KMS-11 (cell line): ENCODE data around the gene DNAH17.

Source experiments
- H2AFZ ChIP-seq: fragments of 200-600 bp; sonication (generic); 2 replicates; pipeline ENCODE4 v1.6.1; 2016; ENCODE audit warnings: antibody characterized with exemption, mixed run types, low read depth
- H3K27ac ChIP-seq: fragments of 200-600 bp; sonication (generic); 2 replicates; pipeline ENCODE4 v1.6.1; 2016; ENCODE audit warnings: mild to moderate bottlenecking, mixed run types
- H3K27me3 ChIP-seq: fragments of 200-600 bp; sonication (generic); 2 replicates; pipeline ENCODE4 v1.6.1; 2017; ENCODE audit warnings: mild to moderate bottlenecking, low read depth, mixed run types, moderate library complexity; ENCODE audit not compliant: insufficient read depth
- H3K36me3 ChIP-seq: fragments of 200-600 bp; sonication (generic); 2 replicates; pipeline ENCODE4 v1.6.1; 2017; ENCODE audit warnings: mild to moderate bottlenecking, mixed run types; ENCODE audit not compliant: insufficient read depth
- H3K4me1 ChIP-seq: fragments of 200-600 bp; sonication (generic); 2 replicates; pipeline ENCODE4 v1.6.1; 2016; ENCODE audit warnings: mild to moderate bottlenecking, low read depth, mixed run types; ENCODE audit not compliant: poor library complexity, severe bottlenecking
- H3K4me2 ChIP-seq: fragments of 200-600 bp; sonication (generic); 2 replicates; pipeline ENCODE4 v1.7.0; 2016; ENCODE audit warnings: mild to moderate bottlenecking, mixed run types
- H3K4me3 ChIP-seq: fragments of 200-600 bp; sonication (generic); IDR thresholded peaks from 2 replicates; pipeline ENCODE4 v1.6.1; 2017; ENCODE audit warnings: low read depth, low read length, mixed read lengths; ENCODE audit not compliant: insufficient read depth
- H3K79me2 ChIP-seq: fragments of 200-600 bp; sonication (generic); 2 replicates; pipeline ENCODE4 v1.6.1; 2016; ENCODE audit warnings: low read depth, mixed run types; ENCODE audit not compliant: insufficient read depth
- H3K9ac ChIP-seq: fragments of 200-600 bp; sonication (generic); 2 replicates; pipeline ENCODE4 v1.6.1; 2016; ENCODE audit warnings: mild to moderate bottlenecking, mixed run types
- H4K20me1 ChIP-seq: fragments of 200-600 bp; sonication (generic); 2 replicates; pipeline ENCODE4 v1.6.1; 2016; ENCODE audit warnings: mild to moderate bottlenecking, mixed run types; ENCODE audit not compliant: insufficient read depth
- TF ChIP-seq, protein P1 (sequence below): fragments of 200-600 bp; sonication (generic); conservative IDR thresholded peaks from 2 replicates; pipeline ENCODE4 v1.6.1; 2017; ENCODE audit warnings: low read depth, mild to moderate bottlenecking, antibody characterized with exemption, low read length, moderate library complexity, mixed read lengths

DNAH17 gene

DNA sequence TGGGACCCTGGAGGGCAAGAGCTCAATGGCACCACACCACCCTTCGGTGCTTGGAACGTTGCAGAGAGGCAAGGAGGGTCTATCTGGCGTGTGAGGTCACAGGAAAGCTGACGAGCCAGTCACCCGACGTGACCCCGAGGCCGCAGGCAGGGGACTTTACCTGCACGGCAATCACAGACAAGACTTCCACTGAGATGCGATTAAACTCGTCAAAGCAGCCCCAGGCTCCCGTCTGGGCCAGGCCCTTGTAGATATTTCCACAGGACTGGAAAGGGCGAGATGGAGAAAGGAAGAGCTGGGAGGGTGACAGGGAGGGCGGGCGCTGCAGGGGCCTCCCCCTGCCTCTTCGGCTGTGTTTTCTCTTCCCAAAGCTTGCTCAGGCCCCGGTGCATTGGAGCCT, 78.3 kb downstream of the DNAH17 start:
- H3K36me3 ChIP-seq: no peaks in the 10 kb centered on the region
- peaks cover 7% of the 10 kb centered on the region for H3K4me1 ChIP-seq
- H3K4me2 ChIP-seq: no peak overlapping the region
- H3K9ac ChIP-seq: no peak overlapping the region
- no peaks in the 10 kb centered on the region for H3K79me2 ChIP-seq
- H4K20me1 ChIP-seq: no peaks in the 10 kb centered on the region
- TF ChIP-seq, protein P1, sequence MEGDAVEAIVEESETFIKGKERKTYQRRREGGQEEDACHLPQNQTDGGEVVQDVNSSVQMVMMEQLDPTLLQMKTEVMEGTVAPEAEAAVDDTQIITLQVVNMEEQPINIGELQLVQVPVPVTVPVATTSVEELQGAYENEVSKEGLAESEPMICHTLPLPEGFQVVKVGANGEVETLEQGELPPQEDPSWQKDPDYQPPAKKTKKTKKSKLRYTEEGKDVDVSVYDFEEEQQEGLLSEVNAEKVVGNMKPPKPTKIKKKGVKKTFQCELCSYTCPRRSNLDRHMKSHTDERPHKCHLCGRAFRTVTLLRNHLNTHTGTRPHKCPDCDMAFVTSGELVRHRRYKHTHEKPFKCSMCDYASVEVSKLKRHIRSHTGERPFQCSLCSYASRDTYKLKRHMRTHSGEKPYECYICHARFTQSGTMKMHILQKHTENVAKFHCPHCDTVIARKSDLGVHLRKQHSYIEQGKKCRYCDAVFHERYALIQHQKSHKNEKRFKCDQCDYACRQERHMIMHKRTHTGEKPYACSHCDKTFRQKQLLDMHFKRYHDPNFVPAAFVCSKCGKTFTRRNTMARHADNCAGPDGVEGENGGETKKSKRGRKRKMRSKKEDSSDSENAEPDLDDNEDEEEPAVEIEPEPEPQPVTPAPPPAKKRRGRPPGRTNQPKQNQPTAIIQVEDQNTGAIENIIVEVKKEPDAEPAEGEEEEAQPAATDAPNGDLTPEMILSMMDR: no peak
- no peak overlapping the region for H3K27ac ChIP-seq
- H3K4me3 ChIP-seq: no peak overlapping the region
- peaks cover 20% of the 10 kb centered on the region; the same call in 1 of the 2 replicates for H3K27me3 ChIP-seq
- no peak overlapping the region for H2AFZ ChIP-seq

DNA sequence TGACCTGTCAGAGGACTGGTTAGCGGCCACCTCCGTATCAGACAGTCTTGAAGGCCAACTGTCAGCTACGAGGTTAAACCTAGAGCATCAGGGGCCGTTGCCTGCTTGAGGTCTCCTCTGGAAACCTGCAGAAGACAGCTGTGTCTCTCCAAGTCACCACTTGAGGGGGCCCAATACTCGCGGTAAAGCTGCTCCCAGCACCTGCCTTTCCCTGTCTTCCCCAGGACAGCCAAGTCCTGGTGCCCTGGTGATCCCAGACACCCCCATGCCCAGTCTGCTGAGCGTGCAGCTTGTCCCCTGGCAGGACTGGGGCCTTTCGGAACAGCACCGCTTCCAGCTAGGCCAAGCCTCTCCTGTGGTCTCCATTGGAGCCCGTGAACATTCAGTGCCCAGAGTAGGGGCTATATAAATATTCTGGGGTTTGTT, 80.1 kb downstream of the DNAH17 start:
- Histone ChIP-seq H2AFZ (no peak overlapping the region), H3K27me3 (peaks cover 12% of the 10 kb centered on the region; the same call in 1 of the 2 replicates), H3K4me1 (peaks cover 7% of the 10 kb centered on the region), H3K36me3 (no peaks in the 10 kb centered on the region), H3K4me3 (no peak overlapping the region), H4K20me1 (no peaks in the 10 kb centered on the region), H3K9ac (no peak overlapping the region), H3K4me2 (no peak overlapping the region), H3K79me2 (no peaks in the 10 kb centered on the region), H3K27ac (no peak overlapping the region)
- TF ChIP-seq, protein P1: peak; percentile 74

DNA sequence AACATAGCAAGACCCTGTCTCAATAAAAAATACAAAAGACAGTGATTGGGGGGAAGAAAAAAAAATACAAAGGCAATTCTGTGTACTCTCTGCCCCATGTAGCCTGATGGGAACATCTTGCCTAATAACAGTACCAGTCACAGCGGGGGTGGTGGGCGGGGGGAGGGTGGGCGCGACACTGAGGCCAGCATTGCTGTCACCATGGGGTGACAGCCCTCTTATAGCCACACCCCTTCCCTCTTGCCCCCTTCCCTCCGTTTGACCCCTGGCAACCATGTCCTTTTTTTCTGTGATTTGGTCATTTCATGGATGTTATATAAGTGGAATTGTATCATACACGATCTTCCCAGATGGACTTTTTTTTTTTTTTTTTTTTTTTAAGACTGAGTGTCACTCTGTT, 80.9 kb downstream of the DNAH17 start:
- Histone ChIP-seq H3K4me3 (no peak overlapping the region), H3K27ac (no peak overlapping the region), H3K4me1 (peaks cover 7% of the 10 kb centered on the region), H3K27me3 (peaks cover 7% of the 10 kb centered on the region; the same call in 1 of the 2 replicates), H3K79me2 (no peaks in the 10 kb centered on the region), H3K36me3 (no peaks in the 10 kb centered on the region), H3K9ac (no peak overlapping the region), H4K20me1 (no peaks in the 10 kb centered on the region), H3K4me2 (no peak overlapping the region), H2AFZ (no peak overlapping the region)
- TF ChIP-seq, protein P1: no peak

DNA sequence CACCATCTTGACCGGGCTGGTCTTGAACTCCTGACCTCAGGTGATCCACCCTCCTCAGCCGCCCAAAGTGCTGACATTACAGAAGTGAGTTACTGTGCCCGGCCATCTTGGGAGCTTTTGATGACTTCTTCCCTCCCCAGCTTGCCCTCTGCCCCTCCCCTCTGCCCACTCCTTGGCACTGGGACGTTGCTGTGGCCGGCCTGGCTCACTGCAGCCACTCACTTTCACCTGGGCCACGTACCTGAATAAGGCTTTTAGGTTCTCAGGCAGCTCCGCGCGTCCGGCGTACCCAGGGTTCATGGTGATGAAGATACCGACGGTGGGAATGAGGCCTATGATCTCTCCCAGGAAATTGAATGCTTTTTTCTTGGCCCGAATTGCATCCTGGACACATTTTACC, 81.6 kb downstream of the DNAH17 start:
- Histone ChIP-seq H3K4me3 (no peak overlapping the region), H3K4me1 (peaks cover 7% of the 10 kb centered on the region), H3K79me2 (no peaks in the 10 kb centered on the region), H3K27me3 (peaks cover 2% of the 10 kb centered on the region; the same call in 1 of the 2 replicates), H3K4me2 (no peak overlapping the region), H3K27ac (no peak overlapping the region), H4K20me1 (no peaks in the 10 kb centered on the region), H3K9ac (no peak overlapping the region), H3K36me3 (no peaks in the 10 kb centered on the region), H2AFZ (no peak overlapping the region)
- TF ChIP-seq, protein P1: no peak
